ENCODE results near the gene RPRD1B.

DNA sequence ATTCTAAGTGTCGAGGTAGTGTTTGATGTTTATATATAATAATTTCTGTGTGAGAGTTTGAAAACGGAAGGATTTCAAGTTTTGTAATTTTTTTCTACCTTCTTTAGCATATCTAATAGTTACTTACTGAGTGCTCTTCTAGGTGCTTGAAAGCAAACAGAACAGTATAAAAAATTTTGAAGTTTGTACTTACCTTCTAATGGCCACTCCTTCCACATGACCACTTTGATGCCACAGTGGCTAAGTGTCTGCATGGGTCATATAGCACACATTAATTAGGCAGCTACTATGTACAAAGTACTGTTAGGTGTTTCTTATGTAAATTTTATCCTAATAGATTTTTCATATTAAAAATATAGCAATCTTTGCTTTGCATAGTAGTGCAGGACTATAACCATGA, 21.1 kb downstream of the RPRD1B start:
- TF ChIP-seq NANOG (IDR thresholded peaks at IDR 0.05; ENCODE audit: insufficient read depth, low read depth, low read length, poor library complexity, severe bottlenecking) (no peak), RAD21 (IDR thresholded peaks at IDR 0.05 in 1 of 2, conservative IDR thresholded peaks at IDR 0.05 in 1 of 2; ENCODE audit: low read depth in 2 of 2, low read length in 2 of 2) (no peak), POLR2AphosphoS5 (IDR thresholded peaks at IDR 0.05; ENCODE audit: low read depth, low read length) (no peak), EP300 (IDR thresholded peaks at IDR 0.05; ENCODE audit: borderline replicate concordance in 1 of 2, low read depth in 2 of 2, low read length in 2 of 2) (no peak), POLR2A (IDR thresholded peaks at IDR 0.05; ENCODE audit: control extremely low read depth in 1 of 2, low read depth in 2 of 2, low read length in 2 of 2) (no peak), ZNF274 (IDR thresholded peaks at IDR 0.05; ENCODE audit: borderline replicate concordance, extremely low read depth, low read length) (no peak), CBX8 (IDR thresholded peaks at IDR 0.05; ENCODE audit: borderline replicate concordance, low read depth, low read length) (no peak)
- TF ChIP-seq, protein P1, sequence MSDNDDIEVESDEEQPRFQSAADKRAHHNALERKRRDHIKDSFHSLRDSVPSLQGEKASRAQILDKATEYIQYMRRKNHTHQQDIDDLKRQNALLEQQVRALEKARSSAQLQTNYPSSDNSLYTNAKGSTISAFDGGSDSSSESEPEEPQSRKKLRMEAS (IDR thresholded peaks at IDR 0.05) = no peak
- TF ChIP-seq, protein P2, sequence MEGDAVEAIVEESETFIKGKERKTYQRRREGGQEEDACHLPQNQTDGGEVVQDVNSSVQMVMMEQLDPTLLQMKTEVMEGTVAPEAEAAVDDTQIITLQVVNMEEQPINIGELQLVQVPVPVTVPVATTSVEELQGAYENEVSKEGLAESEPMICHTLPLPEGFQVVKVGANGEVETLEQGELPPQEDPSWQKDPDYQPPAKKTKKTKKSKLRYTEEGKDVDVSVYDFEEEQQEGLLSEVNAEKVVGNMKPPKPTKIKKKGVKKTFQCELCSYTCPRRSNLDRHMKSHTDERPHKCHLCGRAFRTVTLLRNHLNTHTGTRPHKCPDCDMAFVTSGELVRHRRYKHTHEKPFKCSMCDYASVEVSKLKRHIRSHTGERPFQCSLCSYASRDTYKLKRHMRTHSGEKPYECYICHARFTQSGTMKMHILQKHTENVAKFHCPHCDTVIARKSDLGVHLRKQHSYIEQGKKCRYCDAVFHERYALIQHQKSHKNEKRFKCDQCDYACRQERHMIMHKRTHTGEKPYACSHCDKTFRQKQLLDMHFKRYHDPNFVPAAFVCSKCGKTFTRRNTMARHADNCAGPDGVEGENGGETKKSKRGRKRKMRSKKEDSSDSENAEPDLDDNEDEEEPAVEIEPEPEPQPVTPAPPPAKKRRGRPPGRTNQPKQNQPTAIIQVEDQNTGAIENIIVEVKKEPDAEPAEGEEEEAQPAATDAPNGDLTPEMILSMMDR (IDR thresholded peaks at IDR 0.05; ENCODE audit: control extremely low read depth in 1 of 3, insufficient read depth in 1 of 3, low read depth in 1 of 3, low read length in 3 of 3) = no peak
